LoVo (cell line): ENCODE results near the gene FOXC2.

Source experiments
- DNase-seq: peaks from one replicate; pipeline ENCODE4 v3.0.0-alpha.2; 2016; ENCODE audit warnings: low spot score

The FOXC2 gene

GRCh38 chr16:86614699-86615098 is 48.1 kb downstream of the FOXC2 start:
- no peak for DNase-seq

- no peak for DNase-seq
Measured at GRCh38 chr16:86616906-86617305, 50.3 kb downstream of the FOXC2 start.

- DNase-seq = no peak
Measured at GRCh38 chr16:86618431-86619238, 52.0 kb downstream of the FOXC2 start.
